ENCODE data around the gene UNC5B. TPM values are rescaled to one million over a fixed set of nuclear protein-coding genes. Genes with fewer than 3 reads are reported as not detected.

The UNC5B gene
- total and polyA plus RNA-seq, 12 donors = 2.0 to 27.0 (median 8.8) TPM

DNA sequence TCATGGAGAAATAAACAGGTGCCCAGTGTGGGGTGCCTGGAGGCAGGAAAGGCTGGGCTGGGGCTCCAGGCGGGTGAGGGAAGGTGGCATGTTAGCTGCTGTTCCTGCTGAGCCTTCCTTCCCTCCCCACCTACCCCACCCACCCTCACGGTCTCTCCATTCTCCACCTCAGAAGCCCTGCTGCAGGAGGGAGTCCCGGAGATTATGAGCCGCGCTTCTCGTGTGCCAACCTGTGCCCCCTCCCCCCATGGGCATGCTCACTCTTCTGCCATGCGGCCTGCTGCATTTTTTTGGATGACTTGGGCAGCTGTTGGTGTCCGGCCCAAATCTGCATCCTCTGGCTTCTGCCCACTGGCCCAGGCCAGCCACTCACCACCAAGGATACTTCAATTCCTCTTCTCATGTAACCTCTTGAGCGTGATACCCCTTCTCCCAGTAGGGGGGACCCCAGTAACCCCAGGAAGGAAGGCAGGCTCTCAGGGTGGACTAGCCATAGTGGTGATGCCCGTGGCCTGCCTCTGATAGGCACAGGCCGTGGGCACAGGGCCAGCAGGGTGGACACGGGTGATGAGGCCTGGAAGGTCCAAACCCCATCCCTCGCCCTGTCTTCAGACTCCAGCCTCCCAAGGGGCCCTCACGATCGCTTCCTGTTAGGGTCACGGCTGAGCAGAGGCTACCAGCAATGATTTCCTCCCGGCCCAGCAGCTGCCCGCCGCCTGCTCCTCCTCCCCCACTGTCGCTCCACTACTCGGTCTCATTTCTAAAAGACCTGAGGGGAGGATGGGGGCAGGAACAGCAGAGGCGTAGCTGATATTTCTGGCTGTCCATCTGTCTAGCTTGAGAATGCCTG is 27.8 kb downstream of the UNC5B start:
- H3K27me3 ChIP-seq = no peaks in the 10 kb centered on the region
- H3K4me3 ChIP-seq = no peak overlapping the region
- no peaks in the 10 kb centered on the region for H3K9me3 ChIP-seq (replicated peaks in 1 of 3)
- intact Hi-C loops (cut with DNase I) = no loop called here
- peaks cover 5 to 80% of the 10 kb centered on the region in 2 donors for H3K4me1 ChIP-seq (replicated peaks in 1 of 2)
- peak in 4 of 7 donors; percentile 28 to 72 (median 51) for DNase-seq
- H3K36me3 ChIP-seq (replicated peaks in 1 of 2) = no peaks in the 10 kb centered on the region
- 60 to 89% (median 67%) methylated on average over 15 to 22 of the region's 22 CpGs for WGBS, 4 donors
- H3K27ac ChIP-seq = peak overlapping the region in 4 of 5 donors; percentile 13 to 72 (median 29)
- TF ChIP-seq, protein P1, sequence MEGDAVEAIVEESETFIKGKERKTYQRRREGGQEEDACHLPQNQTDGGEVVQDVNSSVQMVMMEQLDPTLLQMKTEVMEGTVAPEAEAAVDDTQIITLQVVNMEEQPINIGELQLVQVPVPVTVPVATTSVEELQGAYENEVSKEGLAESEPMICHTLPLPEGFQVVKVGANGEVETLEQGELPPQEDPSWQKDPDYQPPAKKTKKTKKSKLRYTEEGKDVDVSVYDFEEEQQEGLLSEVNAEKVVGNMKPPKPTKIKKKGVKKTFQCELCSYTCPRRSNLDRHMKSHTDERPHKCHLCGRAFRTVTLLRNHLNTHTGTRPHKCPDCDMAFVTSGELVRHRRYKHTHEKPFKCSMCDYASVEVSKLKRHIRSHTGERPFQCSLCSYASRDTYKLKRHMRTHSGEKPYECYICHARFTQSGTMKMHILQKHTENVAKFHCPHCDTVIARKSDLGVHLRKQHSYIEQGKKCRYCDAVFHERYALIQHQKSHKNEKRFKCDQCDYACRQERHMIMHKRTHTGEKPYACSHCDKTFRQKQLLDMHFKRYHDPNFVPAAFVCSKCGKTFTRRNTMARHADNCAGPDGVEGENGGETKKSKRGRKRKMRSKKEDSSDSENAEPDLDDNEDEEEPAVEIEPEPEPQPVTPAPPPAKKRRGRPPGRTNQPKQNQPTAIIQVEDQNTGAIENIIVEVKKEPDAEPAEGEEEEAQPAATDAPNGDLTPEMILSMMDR (IDR thresholded peaks at IDR 0.05) = no peak
- no peak for TF ChIP-seq POLR2A (IDR thresholded peaks at IDR 0.05)

DNA sequence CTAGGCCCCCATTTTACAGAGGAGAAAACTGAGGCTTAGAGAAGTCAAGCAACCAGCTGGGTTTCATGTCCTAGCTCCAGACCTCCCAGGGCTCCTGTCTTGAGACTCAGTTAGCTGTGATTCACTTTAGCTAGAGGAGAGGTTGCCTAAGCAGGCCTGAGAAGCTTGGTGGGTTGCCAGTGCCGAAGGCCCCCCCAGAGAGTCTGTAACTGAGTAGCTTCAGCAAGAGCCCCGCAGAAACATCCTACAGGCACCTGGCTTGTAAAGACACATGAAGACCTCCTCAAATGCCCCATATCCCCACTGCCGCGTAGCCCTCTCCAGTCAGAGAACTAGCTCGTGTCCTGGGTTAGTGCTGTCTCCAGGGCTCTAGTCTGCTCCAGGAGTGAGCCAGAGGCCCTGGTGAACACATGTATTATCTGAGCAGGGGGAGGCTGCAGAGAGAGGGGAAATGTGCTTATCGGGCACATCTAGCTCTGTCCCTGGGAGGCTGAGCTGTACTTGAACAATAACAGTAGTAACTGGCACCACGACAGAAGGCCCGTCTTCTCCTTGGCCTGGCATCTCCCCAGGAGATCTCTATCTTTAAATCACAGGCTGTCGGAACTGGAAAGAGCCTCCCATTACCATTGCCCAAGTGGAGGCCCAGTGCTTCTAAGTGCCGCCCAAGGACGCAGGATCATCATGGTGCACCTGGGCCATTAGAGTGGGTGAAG is 28.9 kb downstream of the UNC5B start:
- Histone ChIP-seq H3K36me3 (replicated peaks in 1 of 2) (no peaks in the 10 kb centered on the region), H3K4me3 (no peak overlapping the region), H3K4me1 (replicated peaks in 1 of 2) (peaks cover 4 to 80% of the 10 kb centered on the region in 2 donors), H3K27me3 (no peaks in the 10 kb centered on the region), H3K9me3 (replicated peaks in 1 of 3) (no peaks in the 10 kb centered on the region), H3K27ac (peak overlapping the region in 3 of 5 donors; percentile 13 to 72 (median 56))
- TF ChIP-seq POLR2A (IDR thresholded peaks at IDR 0.05) = no peak
- TF ChIP-seq, protein P1 (IDR thresholded peaks at IDR 0.05) = no peak
- WGBS, 4 donors = 34 to 58% (median 51%) methylated on average over 5 to 11 of the region's 11 CpGs
- peak in 4 of 7 donors; percentile 40 to 87 (median 54) for DNase-seq
- intact Hi-C loops (cut with DNase I) = no loop called here

DNA sequence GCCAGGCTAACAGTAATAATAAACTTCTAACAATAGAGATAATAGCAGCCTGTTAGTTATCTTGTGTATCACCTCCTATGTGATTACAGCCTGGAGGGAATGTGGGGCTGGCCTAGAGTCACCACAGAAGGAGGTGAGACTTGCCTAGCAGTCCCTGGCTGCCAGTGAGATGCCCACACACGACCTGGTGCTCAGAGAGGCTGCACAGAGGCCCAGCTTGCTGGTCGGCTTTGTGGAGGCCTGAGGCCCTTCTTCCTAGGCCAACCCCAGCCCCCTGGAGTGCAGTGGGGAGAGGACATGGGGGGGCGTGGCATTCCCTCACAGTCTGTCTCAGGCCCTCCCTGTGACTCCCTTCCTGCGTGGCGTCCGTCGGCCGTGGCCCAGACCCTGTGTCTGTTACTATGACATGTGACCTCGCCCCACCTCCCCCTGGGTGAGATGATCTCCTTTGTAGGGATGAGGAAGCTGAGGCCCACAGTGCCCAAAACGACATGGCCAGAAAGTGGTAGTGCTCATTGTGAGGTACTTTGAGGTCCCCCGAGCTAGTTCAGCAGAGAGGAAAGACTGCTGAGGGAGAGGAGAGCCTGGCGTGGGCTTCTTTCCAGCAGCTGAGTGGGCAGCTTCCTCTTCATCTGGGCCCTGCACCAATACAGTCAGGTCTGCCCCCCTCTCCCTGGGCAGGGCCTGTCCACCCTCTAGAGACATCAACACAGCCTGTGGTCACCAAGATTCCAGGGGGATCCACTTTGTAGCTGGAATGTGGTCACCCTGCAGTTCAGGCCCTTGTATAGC is 29.7 kb downstream of the UNC5B start:
- intact Hi-C loops (cut with DNase I) = no loop called here
- H3K9me3 ChIP-seq (replicated peaks in 1 of 3) = no peaks in the 10 kb centered on the region
- peak in 1 of 7 donors; percentile 24 for DNase-seq
- no peaks in the 10 kb centered on the region for H3K36me3 ChIP-seq (replicated peaks in 1 of 2)
- no peak for TF ChIP-seq POLR2A (IDR thresholded peaks at IDR 0.05)
- TF ChIP-seq, protein P1 (IDR thresholded peaks at IDR 0.05) = no peak
- H3K4me3 ChIP-seq = no peak overlapping the region
- 55 to 75% (median 69%) methylated on average over 1 to 12 of the region's 12 CpGs for WGBS, 4 donors
- H3K4me1 ChIP-seq (replicated peaks in 1 of 2) = peaks cover 0 to 77% of the 10 kb centered on the region in 2 donors
- peak overlapping the region in 2 of 5 donors; percentile 56 to 72 for H3K27ac ChIP-seq
- H3K27me3 ChIP-seq = no peaks in the 10 kb centered on the region
